Mononuclear cell (primary cell): ENCODE data around the gene HDAC4. TPM values are rescaled to one million over a fixed set of nuclear protein-coding genes. Genes with fewer than 3 reads are reported as not detected.

Experiments used
- H3K27me3 ChIP-seq: 2 replicates; pipeline ENCODE4 v1.6.0; 2011; ENCODE audit warnings: low read length, control low read depth; ENCODE audit not compliant: insufficient read depth
- H3K4me1 ChIP-seq: 2 replicates; pipeline ENCODE4 v1.5.1; 2011; ENCODE audit warnings: mild to moderate bottlenecking, low read length, control low read depth; ENCODE audit not compliant: insufficient read depth
- H3K4me3 ChIP-seq: 2 replicates; pipeline ENCODE4 v1.5.1; 2011; ENCODE audit warnings: mild to moderate bottlenecking, low read length, moderate library complexity
- H3K9me3 ChIP-seq: 2 replicates; pipeline ENCODE4 v1.5.1; 2011; ENCODE audit warnings: low read depth, mild to moderate bottlenecking, control low read depth, low read length
- total RNA-seq: library from RNA; depleted of rRNA; stranded (reverse); fragments of >200 nt; gene quantifications from one replicate; pipeline ENCODE4 v1.2.3, GENCODE V29; 2012

HDAC4 gene
- total RNA-seq, 1 donor, result 27.7 TPM

DNA sequence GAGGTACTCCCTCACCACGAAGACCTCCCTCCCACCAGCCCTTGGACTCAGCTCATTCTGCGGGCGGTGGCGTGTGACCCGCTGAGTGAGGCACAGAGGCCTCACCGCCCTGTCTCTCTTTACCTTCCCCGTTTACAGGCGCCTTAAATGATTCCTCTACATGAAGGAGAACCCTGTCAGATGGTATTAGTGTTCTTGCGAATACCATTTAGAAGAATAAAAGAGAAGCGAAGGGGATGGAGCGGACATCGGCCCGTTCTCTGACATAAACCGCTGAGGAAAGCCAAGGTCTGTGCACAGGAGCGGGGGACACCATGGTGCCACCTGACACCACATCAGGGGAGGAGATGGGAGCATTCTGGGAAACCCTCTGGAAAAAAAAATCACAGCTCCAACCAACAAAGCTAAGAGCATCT lies 179.8 kb downstream of the HDAC4 start:
- Histone ChIP-seq H3K27me3 (no peaks in the 10 kb centered on the region), H3K9me3 (no peaks in the 10 kb centered on the region), H3K4me1 (peaks cover 82% of the 10 kb centered on the region), H3K4me3 (no peak overlapping the region)

DNA sequence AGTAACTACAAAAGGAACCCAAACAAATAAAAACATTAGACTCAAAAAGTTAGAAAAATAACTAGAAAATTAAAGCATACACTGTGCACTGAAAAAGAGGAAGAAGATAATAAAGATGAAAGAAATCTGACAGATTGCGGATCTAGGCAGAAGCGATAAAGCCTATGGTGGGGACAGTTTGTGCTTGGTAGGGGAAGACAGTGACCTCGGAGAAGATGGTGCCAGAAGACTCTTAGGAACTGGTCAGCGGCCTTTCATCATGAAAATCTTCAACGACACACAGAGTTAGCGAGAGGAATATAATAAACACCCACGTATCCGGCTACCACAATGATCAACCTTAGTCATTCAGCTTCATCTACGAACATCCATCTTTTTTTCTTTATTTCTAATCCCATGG lies 180.5 kb downstream of the HDAC4 start:
- peaks cover 79% of the 10 kb centered on the region for H3K4me1 ChIP-seq
- no peak overlapping the region for H3K4me3 ChIP-seq
- no peaks in the 10 kb centered on the region for H3K9me3 ChIP-seq
- H3K27me3 ChIP-seq, result no peaks in the 10 kb centered on the region

GRCh38 chr2:239216614-239217273 lies 184.1 kb downstream of the HDAC4 start:
- Histone ChIP-seq H3K4me1 (peaks cover 68% of the 10 kb centered on the region), H3K4me3 (no peak overlapping the region), H3K9me3 (no peaks in the 10 kb centered on the region), H3K27me3 (no peaks in the 10 kb centered on the region)

- no peak overlapping the region for H3K4me3 ChIP-seq
- peaks cover 68% of the 10 kb centered on the region for H3K4me1 ChIP-seq
- H3K9me3 ChIP-seq, result no peaks in the 10 kb centered on the region
- H3K27me3 ChIP-seq, result no peaks in the 10 kb centered on the region
Observed at GRCh38 chr2:239215988-239216613, 184.7 kb downstream of the HDAC4 start.

DNA sequence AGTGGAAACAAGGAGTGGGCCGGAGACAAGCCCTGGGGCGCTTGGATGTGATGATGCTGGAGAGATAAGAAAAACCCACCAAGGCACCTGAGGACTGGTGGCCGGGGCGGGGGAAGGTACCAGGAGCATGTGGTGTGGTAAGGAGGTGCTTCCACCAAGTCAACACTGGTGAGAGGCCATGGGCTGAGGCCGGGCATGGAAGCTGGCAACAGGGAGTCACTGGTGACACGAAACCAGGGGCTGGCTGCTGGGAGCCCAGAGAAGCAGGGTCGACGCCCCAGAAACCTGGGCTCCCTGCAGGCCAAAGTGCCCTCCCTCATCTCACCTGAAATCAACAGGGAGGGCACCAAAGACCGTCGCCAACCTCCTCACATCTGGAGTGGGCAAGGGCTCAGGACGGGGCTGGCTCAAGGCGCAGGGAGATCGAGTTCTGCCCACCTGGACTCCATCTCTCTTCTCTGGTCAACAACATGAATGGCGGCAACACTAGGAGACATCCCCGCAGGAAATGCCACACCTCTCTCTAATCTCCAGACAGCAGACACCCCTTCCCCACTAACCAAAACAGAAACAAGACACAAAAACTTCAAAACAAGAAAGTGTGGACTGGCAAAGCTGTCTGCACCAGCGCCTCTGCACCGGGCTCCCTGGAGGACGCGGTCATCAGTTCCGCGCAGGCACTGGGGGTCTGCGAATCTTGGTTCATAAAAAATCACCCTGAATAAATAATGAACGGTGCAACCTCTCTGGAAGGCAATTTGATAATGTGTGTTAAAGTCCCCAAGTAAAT lies 185.5 kb downstream of the HDAC4 start:
- Histone ChIP-seq H3K4me1 (peaks cover 67% of the 10 kb centered on the region), H3K27me3 (no peaks in the 10 kb centered on the region), H3K4me3 (no peak overlapping the region), H3K9me3 (no peaks in the 10 kb centered on the region)

DNA sequence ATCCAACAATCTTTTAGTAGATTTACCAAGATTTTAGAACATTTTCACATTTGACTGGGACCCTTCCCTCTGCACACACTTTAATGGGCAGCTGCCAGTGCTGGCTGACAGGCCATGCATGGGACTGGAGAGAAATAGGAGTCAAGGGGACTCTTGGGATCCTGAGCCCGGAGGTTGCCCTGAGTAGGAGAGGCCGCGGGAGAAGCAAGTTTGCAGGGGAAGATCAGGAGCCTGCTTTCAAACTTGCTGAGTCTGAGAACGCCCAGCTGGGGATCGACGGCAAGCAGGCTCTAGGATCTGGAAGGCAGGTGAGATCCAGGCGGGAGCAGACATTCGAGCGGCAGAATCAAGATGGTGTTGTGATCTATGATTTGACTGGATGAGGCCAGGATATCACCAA lies 186.1 kb downstream of the HDAC4 start:
- Histone ChIP-seq H3K4me3 (no peak overlapping the region), H3K27me3 (no peaks in the 10 kb centered on the region), H3K4me1 (peaks cover 67% of the 10 kb centered on the region), H3K9me3 (no peaks in the 10 kb centered on the region)

GRCh38 chr2:239213643-239214101 lies 187.1 kb downstream of the HDAC4 start:
- Histone ChIP-seq H3K27me3 (no peaks in the 10 kb centered on the region), H3K4me3 (no peak overlapping the region), H3K9me3 (no peaks in the 10 kb centered on the region), H3K4me1 (peaks cover 66% of the 10 kb centered on the region)

DNA sequence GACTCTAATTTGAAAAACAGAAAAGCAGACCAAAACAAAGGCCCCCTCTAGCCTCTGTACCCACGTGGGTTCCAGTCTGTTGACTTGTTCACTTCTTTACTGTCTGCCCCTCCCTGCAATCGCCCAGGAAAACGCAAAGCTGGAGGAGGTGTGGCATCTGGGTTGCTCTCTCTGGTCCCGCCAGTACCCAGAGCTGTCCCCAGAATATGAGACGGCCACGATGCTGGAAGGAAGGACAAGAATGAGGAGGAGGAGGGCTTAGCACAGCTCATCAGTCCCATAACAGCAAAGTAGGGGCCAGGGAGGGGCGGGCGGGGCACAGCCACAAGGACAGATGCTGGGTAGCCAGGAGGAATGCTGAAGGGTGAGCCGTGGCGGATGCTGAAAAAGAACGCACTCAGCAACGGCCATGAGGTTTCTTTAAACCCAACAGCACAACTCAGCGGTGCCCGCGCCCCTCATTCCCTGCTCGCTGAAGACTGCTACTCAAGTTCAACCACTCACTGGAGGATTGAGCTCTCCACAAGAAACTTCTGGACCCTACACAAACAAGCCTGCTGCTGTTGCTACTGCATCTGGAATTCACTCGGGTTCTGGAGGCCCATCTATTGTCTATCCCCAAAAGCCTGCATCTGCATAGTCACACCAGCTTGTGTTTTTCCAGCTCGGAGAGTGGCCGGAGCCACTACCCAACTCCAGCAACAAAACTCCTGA lies 187.7 kb downstream of the HDAC4 start:
- H3K4me1 ChIP-seq, result peaks cover 66% of the 10 kb centered on the region
- no peaks in the 10 kb centered on the region for H3K9me3 ChIP-seq

DNA sequence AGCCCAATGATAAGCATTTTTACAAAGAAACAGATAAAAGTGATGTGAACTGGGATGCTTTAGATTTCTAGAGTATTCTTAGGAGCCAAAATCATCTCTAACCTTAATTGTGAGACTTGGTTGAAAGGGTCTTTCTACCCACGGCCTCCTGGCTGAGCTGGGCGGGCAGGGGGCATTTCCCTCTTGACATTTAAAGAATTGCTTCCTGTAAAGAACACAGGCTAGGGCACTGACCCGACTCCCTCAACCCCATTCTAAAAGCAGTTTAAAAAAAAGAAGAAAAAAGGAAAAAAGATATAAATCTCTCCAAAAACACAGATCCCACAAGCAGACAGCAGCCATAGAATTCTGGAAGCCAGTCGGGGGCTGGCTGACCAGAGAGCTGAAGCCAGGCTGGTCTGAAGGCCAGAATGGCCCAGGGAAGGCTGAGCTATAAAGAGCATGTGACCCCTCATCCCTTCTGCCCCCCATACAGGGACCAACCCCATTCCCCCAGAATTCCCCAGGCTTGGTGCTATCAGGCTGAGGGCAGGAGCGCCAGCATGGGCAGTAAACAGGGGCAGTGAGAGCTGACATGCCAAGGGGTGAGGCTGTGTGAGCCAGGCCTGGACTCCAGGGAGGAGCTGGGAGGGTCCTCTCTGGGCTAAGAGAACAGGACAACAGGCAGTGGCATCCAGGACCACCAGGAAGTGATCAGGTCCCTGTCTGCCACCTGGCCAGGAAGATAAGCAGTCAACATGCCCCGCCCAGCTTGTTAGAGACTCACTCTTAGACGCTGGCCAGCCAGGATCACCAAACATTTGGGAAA lies 188.5 kb downstream of the HDAC4 start:
- Histone ChIP-seq H3K27me3 (no peaks in the 10 kb centered on the region), H3K4me3 (no peak overlapping the region), H3K9me3 (no peaks in the 10 kb centered on the region), H3K4me1 (peaks cover 60% of the 10 kb centered on the region)

More for the DNA sequence above, 187.7 kb downstream of the HDAC4 start:
- Histone ChIP-seq H3K27me3 (no peaks in the 10 kb centered on the region), H3K4me3 (no peak overlapping the region)

- Histone ChIP-seq H3K4me1 (peaks cover 55% of the 10 kb centered on the region), H3K4me3 (no peak overlapping the region), H3K27me3 (no peaks in the 10 kb centered on the region), H3K9me3 (no peaks in the 10 kb centered on the region)
Observed at GRCh38 chr2:239211396-239212094, 189.3 kb downstream of the HDAC4 start.

- H3K4me1 ChIP-seq, result peaks cover 61% of the 10 kb centered on the region
Observed at GRCh38 chr2:239209783-239210182, 191.0 kb downstream of the HDAC4 start.

DNA sequence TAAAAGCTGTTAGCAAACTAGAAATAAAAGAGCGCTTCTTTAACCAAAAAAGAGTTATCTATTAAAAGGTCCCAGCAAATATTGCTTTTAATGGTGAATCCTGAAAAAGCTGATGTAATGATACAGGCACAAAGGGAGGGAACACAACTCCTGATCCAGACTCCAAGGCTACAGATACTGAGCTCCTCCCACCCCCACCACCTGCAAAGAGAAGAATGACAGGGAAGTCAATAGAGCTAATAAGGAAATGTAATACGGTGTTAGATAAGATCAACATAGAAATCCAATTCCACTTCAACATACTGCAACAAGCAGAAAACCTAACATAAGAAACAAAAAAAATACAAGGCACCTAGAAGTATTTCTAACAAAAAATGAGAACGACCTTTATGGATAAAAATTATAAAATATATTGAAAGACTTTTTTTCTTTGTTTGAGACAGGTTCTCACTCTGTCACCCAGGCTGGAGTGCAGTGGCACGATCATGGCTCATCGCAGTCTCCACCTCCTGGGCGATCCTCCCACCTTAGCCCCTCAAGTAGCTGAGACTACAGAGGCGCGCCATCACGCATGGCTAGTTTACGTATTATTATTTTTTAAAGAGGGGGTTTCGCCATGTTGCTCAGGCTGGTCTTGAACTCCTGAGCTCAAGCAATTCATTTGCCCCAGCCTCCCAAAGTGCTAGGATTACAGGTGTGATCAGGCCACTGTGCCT lies 192.2 kb downstream of the HDAC4 start:
- Histone ChIP-seq H3K9me3 (no peaks in the 10 kb centered on the region), H3K4me3 (no peak overlapping the region), H3K27me3 (no peaks in the 10 kb centered on the region), H3K4me1 (peaks cover 70% of the 10 kb centered on the region)

More at GRCh38 chr2:239209783-239210182, 191.0 kb downstream of the HDAC4 start:
- Histone ChIP-seq H3K4me3 (no peak overlapping the region), H3K9me3 (no peaks in the 10 kb centered on the region), H3K27me3 (no peaks in the 10 kb centered on the region)

DNA sequence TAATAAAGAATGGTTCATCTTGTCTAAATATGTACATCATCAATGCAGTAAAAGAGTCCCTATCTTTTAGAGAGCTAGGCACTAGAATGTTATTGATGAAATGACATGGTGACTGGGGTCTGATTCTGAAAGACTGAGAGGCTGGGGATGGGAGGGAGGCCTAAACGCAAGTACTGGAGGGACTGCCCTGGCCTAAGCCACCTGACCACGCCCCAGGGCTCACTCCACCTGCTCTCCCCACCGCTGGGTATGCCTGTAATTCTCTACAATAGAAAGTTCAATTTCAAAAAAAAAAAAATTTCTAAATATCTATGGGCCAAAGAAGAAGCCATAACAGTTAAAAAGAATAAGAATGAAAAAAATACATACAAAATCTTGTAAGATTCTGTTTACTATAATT lies 194.0 kb downstream of the HDAC4 start:
- Histone ChIP-seq H3K4me3 (no peak overlapping the region), H3K9me3 (no peaks in the 10 kb centered on the region), H3K27me3 (no peaks in the 10 kb centered on the region), H3K4me1 (peaks cover 71% of the 10 kb centered on the region)
